Stimulated activated CD8-positive, alpha-beta memory T cell treated with anti-CD3 and anti-CD28 coated beads, Interleukin-4, amount 100 ng/mL, for 4 hours (primary cell): Measurements from ENCODE around the gene LILRB1.
"Not testable (repeated sequence)": the region's sequence is repeated elsewhere in the genome, so short reads cannot be mapped to it uniquely, and the experiment has no call there.

Experiments used
- DNase-seq, 2 donors: peaks; one replicate each; pipeline ENCODE4 v3.0.0-alpha.2; 2020; ENCODE audit warnings: low read depth in 2 of 2, low spot score in 1 of 2

Gene LILRB1

DNA sequence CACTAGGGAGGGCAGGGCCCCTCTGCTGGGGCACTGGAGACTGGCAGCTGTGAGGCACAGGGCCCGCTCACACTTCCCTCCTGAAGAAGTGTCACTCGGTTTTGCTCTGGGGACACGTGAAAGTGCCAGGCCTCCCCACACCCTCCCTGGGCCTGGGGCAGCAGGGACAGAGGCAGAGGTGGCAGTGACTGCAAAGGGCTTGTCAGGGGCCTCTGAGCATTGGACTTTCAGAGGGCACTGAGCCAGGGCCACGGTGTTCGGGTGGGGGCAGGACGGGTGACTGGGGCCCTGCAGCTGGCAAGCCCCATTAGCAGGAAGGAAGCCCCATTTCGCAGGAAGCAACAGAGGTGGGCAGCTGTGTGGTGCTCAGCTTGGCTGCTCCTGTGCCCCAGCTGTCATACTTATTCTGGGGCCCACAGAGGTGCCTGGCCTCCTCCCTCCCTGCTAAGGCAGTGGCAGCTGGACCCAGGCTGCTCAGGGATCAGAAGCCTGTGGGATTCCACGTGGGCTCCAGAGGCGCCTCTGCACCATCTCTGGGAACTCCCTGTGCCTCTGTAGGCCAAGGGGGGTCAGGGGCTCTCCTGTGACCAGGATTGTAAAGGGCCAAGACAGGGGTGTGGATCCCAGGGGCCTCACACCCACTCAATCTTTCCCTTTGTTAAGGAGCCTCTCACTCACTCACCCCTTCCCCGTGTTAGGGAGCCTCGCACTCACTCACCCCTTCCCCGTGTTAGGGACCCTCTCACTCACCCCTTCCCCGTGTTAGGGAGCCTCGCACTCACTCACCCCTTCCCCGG lies 5.2 kb upstream of the LILRB1 start:
- DNase-seq: not testable (repeated sequence)

DNA sequence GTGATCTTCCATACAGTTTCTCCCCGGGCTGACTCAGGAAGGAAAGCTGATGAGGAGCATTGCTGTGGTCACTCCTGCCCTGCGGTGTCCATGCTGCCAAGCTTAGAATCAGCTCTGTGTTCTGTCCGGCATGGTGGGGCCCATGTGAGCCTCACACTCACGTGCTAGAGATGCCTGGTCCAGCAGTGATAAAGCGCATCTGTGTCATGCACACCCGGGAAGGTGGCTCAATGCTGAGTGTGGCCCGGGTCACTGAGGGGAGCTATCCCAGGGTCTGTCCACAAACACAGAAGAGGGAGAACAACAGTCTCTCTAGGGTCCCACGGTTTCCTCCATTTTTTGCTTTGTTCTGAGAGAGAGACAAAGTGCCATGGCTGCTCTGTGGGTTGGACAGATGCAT lies 3.5 kb upstream of the LILRB1 start:
- no peak for DNase-seq

- DNase-seq: not testable (repeated sequence)
Measured at GRCh38 chr19:54627912-54628311, 2.4 kb upstream of the LILRB1 start.

DNA sequence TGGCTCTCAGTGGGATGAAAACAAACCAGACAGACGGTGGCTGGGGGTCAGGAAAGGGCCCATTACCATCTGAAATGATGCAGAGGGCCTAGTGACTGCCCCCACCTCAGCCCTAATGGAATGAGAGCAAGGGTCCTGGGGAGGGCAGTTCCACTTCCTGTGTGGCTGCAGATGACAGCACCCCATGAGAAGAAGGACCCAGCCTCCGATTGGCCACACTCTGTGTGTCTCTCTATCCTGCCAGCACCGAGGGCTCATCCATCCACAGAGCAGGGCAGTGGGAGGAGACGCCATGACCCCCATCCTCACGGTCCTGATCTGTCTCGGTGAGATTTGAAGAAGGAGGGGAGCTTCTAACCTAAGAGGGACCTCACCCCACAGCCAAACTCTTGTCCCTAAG lies 498 bp downstream of the LILRB1 start:
- DNase-seq: no peak

DNA sequence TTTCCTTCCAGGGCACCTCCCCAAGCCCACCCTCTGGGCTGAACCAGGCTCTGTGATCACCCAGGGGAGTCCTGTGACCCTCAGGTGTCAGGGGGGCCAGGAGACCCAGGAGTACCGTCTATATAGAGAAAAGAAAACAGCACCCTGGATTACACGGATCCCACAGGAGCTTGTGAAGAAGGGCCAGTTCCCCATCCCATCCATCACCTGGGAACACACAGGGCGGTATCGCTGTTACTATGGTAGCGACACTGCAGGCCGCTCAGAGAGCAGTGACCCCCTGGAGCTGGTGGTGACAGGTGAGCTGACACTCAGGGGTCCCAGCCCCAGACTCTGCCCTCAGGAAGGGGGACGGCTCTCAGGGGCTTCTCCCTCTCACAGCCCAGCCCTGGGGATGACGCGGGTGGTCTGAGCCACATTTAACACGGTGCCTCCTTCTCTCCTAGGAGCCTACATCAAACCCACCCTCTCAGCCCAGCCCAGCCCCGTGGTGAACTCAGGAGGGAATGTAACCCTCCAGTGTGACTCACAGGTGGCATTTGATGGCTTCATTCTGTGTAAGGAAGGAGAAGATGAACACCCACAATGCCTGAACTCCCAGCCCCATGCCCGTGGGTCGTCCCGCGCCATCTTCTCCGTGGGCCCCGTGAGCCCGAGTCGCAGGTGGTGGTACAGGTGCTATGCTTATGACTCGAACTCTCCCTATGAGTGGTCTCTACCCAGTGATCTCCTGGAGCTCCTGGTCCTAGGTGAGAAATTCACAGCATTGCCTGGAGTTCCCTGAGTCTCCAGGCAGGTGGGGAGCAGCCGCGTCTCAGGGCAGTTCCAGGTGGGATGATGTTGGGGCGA lies 1.4 kb downstream of the LILRB1 start:
- not testable (repeated sequence) for DNase-seq

DNA sequence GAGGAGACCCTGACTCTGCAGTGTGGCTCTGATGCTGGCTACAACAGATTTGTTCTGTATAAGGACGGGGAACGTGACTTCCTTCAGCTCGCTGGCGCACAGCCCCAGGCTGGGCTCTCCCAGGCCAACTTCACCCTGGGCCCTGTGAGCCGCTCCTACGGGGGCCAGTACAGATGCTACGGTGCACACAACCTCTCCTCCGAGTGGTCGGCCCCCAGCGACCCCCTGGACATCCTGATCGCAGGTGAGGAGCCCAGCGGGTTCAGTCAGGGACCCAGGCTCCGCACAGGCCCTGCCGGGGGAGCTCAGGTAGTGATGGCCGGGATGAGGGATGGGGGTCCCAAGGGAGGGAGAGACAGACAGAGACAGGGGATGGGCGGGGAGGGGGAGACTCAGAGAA lies 2.2 kb downstream of the LILRB1 start:
- DNase-seq: not testable (repeated sequence)

DNA sequence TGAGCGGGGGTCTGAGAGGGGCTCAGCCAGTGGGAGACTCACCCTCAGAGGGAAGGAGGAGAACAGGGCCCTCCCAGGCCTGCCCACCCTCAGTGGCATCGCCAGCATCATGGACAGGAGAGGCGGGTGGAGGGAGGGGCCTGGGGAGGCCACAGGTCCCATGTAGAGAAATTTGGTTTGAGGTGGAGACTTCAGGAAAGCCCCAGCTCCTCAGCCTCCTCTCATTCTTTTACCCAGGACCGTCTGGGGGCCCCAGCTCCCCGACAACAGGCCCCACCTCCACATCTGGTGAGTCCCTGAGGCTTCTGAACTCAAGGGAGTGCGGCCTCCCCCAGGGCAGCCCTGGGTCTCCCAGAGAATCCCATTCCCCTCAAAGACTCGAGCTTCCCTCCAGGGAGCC lies 3.1 kb downstream of the LILRB1 start:
- DNase-seq: no peak

DNA sequence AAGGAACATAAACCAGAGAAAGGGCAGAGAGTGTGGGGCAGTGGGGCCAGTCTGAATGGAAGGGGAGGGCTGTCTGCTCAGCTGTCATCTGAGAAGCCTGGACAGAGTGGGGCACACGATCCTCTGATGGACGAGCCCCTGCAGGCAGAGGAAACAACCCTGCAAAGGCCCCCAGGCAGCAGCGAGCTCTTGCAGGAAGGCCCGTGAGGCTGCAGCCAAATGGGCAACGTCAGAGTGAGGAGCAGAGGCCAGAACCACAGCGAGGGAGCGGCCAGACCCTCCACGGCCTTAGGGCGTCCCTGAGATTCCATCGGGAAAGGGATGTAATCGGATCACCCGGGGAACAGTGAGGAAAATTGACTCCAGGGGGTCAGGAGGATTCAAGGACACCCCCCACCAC lies 5.8 kb downstream of the LILRB1 start:
- DNase-seq: not testable (repeated sequence)

- no peak for DNase-seq
Measured at GRCh38 chr19:54638683-54639082, 8.4 kb downstream of the LILRB1 start.

DNA sequence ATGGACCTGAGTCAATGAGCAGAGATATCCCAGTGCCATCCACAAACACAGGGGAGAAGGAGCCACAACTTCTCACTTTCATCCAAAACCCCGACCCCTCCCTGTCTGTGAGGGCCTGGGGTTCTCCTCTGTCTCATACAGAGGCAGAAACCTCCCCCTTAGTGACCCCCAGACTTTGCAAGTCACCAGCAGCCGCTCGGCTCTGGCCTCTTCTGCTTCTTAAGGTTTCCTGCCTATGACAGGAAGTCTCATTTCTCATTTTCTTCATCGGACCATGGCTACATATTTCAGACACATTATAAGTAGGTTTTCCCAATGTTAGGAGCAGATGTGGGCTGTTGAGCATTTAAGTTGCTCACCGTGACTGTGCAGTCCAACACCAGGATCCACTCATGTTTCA lies 12.7 kb downstream of the LILRB1 start:
- DNase-seq: not testable (repeated sequence)

DNA sequence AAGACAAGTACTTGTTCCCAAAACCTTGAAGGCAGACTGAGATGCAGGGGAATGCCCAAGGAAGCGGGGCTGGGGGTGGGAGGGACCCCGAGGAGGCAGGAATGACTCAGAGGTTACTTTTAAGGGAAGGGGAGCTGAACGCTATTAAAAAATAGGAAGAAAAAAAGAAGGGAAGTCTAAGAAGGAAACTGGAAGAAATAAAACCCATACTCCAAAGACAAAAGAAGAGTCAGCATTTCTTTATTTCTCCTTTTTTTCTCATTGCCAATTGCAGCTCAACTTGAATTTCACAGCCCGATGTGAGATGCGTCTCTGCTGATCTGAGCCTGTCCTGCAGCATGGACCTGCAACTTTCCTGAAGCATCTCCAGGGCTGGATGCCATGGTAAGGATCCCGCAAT lies 13.3 kb downstream of the LILRB1 start:
- not testable (repeated sequence) for DNase-seq

DNA sequence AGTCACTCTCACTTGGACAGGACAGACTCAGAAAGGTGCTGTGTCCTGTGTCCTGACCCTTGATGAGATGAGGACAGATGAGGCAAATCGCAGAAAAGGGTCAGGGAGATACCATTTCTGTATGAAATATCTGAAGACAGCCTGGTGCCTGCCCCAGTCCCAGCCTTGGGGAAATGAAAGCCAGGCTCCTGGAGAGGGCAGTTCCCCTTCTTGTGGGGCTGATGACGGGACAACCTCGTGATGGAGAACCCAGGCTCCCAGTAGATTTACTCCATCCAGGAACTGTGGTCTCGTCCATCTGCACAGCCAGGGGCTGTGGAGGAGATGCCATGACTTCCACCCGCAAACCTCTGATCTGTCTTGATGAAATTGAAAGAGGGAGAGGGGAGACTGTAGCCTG lies 13.8 kb downstream of the LILRB1 start:
- no peak for DNase-seq

- DNase-seq: no peak
Measured at GRCh38 chr19:54646331-54646841, 16.1 kb downstream of the LILRB1 start.

- no peak for DNase-seq
Measured at GRCh38 chr19:54648129-54648528, 17.8 kb downstream of the LILRB1 start.

- DNase-seq: no peak
Measured at GRCh38 chr19:54650108-54650655, 19.9 kb downstream of the LILRB1 start.

GRCh38 chr19:54653181-54653809 lies 23.0 kb downstream of the LILRB1 start:
- no peak for DNase-seq

DNA sequence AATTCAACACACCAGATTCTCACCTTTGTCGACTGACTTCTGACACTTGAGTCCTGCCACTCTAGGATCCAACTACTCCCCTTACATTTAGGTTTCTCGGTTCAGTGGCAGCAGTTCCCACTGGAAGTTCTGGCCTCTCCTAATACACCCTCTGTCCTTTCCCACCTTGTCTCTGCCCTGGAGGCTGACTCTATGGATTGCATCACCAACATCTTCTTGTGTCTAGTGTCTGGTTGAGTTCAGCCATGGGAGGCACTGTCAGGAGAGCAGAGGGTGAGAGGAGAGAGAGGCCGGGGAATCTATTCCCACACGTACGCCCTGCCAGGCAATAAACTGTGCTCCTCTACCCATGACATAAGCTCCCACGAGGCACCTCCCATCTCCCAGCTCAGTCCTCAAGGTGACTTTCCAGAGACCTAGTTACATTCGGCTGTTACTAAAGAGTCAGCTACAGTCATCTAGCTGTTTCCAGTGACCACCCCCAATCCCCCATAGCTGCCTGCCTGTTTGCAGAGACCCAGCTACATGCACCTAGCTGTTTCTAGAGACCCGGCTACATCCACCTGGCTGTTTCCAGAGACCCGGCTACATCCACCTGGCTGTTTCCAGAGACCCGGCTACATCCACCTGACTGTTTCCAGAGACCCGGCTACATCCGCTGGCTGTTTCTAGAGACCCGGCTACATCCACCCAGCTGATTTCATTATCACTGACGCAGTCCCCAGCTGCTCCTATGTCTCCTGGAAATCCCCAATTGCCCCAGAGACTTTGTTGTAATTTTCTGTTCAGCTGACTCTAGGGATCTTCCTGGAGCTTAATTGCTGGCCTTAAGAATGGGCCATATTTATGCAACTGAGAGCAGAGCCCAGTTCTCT lies 24.4 kb downstream of the LILRB1 start:
- DNase-seq: no peak

- DNase-seq: no peak
Measured at GRCh38 chr19:54659300-54659699, 29.0 kb downstream of the LILRB1 start.

DNA sequence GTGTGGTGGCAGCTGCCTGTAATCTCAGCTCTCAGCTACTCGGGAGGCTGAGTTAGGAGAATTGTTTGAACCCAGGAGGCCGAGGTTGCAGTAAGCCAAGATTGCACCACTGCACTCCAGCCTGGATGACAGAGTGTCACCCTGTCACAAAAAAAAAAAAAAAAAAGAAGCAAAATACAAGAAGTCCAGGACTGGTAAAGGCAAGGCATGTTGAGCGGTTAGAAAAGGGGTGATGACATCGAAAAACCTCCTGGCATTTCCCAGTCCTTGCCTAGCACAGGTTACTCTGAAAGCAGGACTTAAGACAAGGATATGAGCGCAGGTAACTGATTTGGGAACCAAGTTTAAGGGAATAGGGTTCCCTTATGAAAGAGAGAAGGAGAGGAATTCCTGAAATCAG lies 30.0 kb downstream of the LILRB1 start:
- no peak for DNase-seq

DNA sequence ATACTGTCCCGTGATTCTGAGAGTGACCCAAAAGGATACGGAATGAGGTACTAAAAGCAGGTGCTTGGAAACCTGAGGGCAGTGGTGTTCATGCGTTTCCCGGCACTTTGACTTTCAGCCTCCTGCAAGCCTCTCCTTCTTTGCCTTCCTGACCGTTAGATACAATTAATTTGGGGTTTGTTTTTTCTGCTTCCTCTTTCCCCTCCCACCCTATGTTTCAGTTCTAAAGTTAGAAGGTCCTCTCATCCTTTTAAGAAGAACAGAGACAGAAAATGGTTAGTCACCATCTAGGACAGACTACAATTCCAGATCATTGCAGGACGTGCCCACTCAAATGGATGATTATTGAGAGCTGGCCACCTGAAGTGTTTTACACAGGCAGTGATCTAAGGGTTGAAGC lies 30.7 kb downstream of the LILRB1 start:
- DNase-seq: no peak
